SIG-M5 (cell line): ENCODE results near the gene SNRPA.

Experiments used
- DNase-seq: peaks from one replicate; lab custom pipeline; 2025; lab: John Stamatoyannopoulos, UW

SNRPA gene

DNA sequence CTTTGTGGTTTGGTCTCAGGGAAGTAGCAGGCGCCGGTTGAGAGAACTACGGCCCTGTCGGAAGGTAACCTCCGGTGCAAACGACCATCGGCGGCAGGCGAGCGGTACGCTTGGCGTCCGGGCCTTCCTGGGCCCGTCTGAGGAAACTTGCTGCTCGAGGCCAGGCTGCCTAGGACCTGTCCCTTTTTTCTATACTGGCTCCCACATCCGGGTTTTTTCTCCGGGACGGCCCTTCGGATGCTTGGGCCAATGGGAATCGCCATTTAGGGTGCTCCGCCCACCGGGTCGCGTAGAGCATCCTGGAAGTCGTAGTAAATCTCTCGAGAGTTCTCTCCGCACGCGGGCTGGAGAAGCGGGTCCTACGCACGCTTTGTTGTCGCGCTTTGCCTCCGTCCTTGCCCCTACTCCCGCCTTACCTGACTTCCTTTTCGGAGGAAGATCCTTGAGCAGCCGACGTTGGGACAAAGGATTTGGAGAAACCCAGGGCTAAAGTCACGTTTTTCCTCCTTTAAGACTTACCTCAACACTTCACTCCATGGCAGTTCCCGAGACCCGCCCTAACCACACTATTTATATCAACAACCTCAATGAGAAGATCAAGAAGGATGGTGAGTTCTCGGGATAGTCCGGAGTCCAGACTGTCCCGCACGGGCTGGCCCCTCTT is at the start of gene SNRPA:
Gene SNRPA, plus strand, starts transcription at position 330 of the 664 bp plus-strand sequence. Its CDS starts 206 bp downstream, at position 536.
- peak; percentile 53 for DNase-seq

DNA sequence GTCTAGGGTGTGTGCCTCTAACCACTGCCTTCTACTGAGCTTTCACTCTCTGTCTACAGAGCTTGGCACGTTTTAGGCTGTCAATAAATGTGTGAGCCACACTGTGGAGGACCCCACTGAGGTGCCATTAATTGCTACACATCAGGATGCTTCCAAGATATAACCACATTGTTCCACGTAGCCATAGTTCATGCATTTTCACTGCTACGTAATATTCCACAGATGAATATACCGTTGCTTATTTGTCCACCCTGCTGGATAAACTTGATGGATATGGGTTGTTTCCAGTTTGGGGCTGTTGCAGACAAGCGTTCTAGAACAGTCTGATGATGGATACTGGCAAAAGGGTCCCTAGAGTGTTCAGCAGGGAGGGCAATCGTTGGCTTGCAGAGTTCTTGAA is 49.2 kb upstream of the SNRPA start:
- no peak for DNase-seq

- DNase-seq = no peak
Measured at GRCh38 chr19:40702337-40703012, 48.5 kb upstream of the SNRPA start.

GRCh38 chr19:40703029-40703755 is 47.8 kb upstream of the SNRPA start:
- no peak for DNase-seq

- no peak for DNase-seq
Measured at GRCh38 chr19:40704491-40705361, 46.3 kb upstream of the SNRPA start.

- DNase-seq = no peak
Measured at GRCh38 chr19:40705362-40705651, 45.7 kb upstream of the SNRPA start.

DNA sequence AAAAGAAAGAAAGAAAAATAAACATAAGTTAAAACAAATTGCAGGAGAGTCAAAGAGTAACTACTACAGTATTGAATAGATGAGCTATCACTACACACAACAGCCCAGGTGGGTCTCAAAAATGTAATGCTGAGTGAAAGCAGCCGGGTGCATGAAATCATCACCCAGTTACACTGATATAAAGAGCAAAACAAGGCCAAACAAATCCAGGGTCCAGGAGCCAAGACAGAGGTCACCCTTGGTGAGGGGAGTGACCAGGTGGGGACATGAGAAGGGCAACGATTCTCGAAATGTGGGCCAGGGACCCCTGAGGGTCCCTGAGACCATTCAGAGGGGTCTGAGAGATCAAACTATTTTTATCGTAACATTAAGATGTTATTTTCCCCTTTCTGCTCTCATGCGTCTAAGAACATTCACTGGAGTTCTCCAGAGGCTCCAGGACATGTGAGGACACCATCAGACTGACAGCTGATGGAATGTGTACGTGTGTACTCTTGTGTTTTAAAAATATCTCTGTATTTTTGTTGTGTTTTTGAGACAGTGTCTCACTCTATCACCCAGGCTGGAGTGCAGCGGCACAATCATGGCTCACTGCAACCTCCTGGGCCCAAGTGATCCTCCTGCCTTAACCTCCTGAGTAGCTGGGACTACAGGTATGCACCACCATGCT is 44.9 kb upstream of the SNRPA start:
- DNase-seq = no peak

DNA sequence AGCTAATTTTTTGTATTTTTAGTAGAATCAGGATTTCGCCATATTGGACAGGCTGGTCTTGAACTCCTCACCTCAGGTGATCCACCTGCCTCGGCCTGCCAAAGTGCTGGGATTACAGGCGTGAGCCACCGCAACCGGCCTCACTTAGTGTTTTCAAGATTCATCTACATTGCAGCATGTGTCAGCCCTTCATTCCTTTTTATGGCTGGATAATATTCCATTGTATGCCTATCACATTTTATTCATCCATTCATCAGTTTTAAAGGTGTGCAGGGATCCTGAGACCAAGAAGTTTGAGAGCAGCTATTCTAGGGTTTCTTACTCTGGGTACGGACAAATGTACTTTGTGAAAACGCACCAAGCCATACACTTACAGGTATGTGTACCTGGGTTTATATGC is 43.4 kb upstream of the SNRPA start:
- DNase-seq = no peak

DNA sequence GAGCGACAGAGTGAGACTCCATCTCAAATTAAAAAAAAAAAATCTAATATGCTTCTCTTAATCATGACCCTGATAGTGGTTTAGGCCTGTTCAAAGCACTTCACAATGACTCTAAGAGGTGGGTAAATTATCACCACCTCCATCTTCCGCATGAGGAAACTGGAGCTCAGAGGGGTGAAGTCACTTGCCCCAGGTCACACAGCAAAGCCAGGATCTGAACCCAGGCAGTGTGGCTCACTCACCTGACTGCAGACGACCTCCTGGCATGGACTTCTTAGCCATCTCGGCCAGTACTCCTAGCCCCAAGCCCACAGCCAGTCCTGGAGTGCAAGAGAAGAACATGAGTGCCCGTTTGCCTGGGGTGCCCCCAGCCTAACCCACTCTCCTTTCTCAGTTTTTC is 41.2 kb upstream of the SNRPA start:
- no peak for DNase-seq

- DNase-seq = no peak
Measured at GRCh38 chr19:40713939-40714338, 37.1 kb upstream of the SNRPA start.

DNA sequence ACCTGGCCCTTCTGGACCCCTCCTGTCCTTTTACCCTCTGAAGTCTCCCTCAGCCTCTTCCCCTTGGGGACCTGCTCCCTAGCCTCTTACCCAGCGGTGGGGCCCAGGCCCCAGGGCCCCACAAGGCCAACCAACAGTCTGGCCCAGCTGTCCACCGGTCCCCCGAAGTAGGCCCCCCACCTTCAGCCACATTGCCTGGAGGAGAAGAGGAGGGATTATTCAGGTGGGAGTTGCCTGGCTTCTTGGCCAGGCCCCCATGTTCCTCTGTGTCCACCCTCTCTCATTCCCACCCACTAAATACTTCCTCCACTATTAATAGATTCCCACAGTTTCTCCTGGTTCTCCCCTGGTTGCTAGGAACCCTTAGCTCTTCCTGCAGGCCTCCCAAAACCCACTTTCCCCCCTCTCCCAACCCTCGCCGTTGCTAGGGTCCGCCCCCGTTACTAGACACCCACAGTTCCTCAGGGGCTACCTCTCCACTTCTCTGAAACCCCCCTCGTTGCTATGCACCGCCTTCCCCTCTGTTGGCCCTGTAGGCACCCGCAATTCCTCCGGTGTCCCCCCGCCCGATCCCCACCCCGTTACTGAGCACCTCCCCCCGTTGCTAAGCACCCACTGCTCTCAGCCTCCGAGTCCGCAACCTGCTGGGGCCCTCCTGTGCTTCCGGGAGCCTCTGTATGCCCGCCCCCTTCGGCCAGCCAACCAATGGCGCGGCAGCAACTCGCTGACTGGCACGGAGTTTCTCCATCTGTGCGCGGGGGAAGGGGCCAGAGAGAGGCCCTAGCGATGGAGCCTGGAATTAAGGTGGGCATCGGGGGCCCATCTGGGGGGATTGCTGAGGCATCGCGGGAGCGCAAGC is 36.3 kb upstream of the SNRPA start:
- no peak for DNase-seq

DNA sequence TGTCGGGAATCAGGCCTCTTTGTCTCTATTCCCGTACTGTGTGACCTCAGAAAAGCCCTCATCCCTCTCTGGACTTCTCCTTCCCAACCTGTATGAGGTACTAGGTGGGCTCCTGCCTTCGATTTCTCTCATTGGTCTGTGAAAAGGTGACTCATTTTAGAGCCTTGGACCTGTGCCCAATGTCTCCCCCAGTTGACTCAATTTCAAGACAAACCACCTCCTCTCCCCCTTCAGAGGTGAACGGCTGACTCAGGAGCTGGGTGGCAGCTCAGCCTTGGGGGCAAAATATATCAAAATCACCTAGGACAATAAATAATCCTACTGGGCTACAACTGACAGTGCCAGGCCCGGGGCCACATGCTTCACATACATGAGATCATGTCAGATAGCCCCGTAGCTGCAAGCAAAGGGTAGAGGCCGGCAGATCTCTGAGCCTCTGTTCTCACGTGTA is 34.9 kb upstream of the SNRPA start:
- no peak for DNase-seq

DNA sequence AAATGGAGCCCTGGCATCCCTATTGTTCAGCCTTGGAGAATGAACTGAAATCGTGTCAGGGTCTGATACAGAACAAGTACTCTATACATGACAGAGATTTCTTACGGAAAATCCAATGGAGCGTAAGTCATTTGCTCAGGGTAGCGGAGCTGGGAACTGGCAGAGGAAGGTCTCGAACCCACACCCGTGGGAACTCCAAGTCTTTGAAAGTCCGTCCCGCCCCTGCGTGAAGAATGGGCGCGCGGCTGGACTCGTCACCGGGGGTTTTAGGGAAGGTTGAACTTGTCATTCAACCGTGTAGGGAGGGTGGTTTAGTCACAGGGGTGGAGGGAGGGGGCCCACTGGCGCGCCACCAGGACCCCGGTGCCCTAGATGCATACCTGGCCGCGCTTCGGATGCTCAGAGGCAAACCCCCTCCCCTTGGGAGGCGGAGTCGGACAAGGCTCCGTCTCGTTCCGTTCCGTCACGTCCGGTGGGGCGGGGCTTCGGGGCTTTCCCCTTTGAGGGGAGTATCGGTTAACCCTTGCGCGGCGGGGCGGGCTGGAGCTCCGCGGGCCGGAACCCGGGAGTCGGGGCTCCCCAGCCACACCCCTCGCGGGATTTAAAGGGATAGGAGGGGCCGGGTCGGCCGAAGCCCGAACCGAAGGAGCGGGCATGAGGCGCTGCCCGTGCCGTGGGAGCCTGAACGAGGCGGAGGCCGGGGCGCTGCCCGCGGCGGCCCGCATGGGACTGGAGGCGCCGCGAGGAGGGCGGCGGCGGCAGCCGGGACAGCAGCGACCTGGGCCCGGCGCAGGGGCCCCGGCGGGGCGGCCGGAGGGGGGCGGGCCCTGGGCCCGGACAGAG is 34.3 kb upstream of the SNRPA start, which contains the start of the genes COQ8B and ITPKC:
Gene COQ8B, minus strand, starts transcription at position 405 of the 843 bp plus-strand sequence. CDS start 2,254 bp downstream, outside the sequence.
Gene ITPKC, plus strand, starts transcription at position 631 of the 843 bp plus-strand sequence. Its CDS starts 24 bp downstream, at position 655.
- DNase-seq = peak; percentile 36

DNA sequence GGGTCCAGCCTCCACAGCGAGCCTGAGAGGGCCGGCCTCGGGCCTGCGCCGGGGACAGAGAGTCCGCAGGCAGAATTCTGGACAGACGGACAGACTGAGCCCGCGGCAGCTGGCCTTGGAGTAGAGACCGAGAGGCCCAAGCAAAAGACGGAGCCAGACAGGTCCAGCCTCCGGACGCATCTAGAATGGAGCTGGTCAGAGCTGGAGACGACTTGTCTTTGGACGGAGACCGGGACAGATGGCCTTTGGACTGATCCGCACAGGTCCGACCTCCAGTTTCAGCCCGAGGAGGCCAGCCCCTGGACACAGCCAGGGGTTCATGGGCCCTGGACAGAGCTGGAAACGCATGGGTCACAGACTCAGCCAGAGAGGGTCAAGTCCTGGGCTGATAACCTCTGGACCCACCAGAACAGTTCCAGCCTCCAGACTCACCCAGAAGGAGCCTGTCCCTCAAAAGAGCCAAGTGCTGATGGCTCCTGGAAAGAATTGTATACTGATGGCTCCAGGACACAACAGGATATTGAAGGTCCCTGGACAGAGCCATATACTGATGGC is 33.6 kb upstream of the SNRPA start:
- no peak for DNase-seq

DNA sequence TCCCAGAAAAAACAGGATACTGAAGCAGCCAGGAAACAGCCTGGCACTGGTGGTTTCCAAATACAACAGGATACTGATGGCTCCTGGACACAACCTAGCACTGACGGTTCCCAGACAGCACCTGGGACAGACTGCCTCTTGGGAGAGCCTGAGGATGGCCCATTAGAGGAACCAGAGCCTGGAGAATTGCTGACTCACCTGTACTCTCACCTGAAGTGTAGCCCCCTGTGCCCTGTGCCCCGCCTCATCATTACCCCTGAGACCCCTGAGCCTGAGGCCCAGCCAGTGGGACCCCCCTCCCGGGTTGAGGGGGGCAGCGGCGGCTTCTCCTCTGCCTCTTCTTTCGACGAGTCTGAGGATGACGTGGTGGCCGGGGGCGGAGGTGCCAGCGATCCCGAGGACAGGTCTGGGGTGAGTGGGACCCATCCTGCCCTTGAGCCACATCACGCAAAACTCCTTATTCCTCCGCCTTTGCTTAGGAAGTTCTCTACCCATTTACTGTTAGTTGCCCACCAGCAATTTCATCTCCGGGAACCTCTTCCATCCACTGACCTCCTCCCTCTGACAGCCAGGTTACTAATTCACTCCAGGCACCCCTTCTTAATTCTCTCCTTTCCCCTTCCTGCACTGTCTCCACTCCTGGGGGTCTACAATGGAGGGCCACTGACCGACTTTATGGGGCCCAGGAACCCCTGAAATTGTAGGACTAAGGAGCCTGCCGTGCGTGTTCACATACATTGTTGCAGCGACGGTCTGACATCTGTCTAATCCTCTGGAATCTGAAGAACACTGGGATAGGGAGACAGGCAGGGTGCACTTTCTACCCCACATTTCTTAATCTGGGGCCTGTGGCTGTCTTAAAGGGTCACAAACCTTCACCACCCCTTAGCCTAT is 32.9 kb upstream of the SNRPA start:
- no peak for DNase-seq

- no peak for DNase-seq
Measured at GRCh38 chr19:40718774-40719391, 32.1 kb upstream of the SNRPA start.

GRCh38 chr19:40719414-40719894 is 31.5 kb upstream of the SNRPA start:
- DNase-seq = no peak

DNA sequence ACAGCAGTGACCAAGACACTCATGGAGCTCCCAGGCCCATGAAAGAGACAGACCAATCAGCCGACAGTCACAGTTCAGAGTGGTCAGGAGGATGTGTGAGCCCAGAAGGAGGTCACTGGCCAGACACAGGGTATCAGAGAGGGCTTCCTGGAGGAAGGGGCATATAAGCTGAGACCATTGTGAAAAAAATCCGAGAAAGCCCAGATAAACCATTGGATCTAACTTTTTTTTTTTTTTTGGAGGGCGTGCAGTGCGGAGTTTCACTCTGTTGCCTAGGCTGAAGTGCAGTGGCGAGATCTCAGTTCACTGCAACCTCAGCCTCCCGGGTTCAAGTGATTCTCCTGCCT is 29.9 kb upstream of the SNRPA start:
- no peak for DNase-seq
